Right renal cortex interstitium (tissue), 3 donors: Measurements from ENCODE around the gene TBR1. TPM values are rescaled to one million over a fixed set of nuclear protein-coding genes. Genes with fewer than 3 reads are reported as not detected.

Source experiments
- DNase-seq, 3 donors: peaks; one replicate each; pipeline ENCODE4 v3.0.0-alpha.2; 2013; ENCODE audit warnings: low read depth in 3 of 3, low spot score in 2 of 3
- polyA plus RNA-seq, 3 donors: library from polyadenylated mRNA; unstranded; fragments of 120-200 nt; gene quantifications; one replicate each; pipeline ENCODE4 v1.2.1, GENCODE V29; 2013; ENCODE audit not compliant: insufficient read length in 3 of 3

Gene TBR1
- polyA plus RNA-seq, 3 donors, result 0.04 TPM; not detected in 2

DNA sequence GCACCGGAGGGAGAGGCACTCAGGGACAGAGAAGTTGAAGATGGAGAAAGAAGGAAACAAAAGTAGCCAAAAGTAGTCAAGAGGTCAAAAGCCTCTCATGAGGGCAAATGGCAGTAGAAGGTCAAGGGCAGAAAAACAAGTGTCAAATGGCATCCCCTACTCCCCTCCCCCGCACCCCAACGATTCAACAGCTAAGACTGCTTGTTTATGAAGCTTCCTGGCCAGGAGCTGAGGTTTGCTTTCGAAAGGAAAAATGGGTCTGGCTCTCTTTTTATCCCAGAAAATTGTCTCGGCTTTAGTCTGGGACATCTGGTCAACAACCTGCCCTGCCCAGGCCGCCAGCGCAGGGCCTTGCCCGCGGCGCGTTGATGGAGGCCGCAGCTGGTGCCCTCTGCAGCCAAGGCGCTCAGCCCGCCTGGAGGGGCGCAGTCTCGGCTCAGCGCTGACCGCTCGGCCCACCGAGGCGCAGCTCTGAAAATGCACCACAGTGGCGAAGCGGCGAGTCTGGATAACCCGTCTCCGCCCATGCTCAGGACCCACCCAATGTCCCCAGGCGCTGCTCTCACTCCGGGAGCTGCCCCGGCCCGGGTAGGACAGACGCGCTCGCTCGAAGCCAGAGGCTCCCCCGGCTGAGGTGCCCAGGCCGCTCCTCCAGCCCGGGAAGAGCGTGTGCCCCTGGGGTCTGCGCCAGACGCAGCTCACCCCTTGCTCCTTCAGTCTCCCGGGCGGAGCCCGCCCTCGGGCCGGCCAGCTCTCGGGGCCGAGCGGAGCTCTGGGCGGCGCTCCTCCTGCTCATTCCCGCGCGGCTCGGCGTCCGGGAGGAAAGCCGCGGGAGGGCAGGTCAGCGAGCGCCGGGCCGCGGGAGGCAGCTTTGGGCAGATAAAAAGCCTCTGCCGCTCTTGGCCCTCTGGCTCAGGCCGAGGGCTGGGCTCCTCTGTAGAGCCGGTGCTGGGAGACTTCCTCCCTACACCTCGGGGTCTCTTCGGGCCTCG, 1.8 kb upstream of the TBR1 start:
- no peak for DNase-seq

DNA sequence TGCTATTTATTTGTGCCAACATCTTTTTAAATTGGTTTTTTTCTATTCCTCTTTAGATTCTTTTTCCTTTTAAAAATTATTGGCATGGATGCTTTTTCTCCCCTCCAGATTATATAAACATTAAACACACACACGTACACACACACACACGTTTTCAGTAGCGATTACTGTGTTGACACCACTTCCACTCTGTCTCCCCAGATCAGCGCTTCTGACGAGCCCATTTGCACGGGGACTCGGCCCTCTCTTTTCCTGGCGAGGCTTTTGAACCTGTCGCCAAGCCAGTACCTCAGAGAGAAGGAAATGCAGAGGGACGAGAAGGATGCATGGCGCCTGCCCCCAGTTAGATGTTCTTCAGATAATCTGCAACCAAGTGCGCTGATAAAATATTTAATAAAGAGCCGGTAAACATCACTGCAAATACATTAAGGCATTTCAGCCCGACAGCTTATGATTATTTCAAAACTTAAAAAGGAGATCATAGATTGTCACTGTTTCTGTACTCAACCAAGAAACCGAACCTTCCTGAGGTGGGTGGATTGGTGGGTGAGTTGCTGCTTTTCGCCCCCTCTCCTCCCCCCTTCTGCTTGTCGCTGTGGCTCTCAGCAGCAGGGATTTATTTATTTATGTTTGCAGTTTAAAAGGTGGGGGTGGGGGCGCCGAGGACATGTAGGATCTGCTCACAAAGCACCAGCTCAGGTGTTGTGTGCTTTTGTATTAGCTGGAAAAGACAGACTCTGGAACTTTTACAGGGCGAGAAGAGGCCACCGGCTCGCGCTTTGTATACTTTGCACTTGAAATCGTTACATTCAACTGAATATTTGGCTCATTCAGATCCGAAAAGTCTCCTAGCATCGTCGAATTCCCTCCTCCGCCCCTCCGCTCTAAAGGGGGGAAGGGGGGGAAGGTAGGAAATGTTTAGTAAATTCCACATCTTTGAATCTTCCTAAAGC, 787 bp upstream of the TBR1 start:
- no peak for DNase-seq

DNA sequence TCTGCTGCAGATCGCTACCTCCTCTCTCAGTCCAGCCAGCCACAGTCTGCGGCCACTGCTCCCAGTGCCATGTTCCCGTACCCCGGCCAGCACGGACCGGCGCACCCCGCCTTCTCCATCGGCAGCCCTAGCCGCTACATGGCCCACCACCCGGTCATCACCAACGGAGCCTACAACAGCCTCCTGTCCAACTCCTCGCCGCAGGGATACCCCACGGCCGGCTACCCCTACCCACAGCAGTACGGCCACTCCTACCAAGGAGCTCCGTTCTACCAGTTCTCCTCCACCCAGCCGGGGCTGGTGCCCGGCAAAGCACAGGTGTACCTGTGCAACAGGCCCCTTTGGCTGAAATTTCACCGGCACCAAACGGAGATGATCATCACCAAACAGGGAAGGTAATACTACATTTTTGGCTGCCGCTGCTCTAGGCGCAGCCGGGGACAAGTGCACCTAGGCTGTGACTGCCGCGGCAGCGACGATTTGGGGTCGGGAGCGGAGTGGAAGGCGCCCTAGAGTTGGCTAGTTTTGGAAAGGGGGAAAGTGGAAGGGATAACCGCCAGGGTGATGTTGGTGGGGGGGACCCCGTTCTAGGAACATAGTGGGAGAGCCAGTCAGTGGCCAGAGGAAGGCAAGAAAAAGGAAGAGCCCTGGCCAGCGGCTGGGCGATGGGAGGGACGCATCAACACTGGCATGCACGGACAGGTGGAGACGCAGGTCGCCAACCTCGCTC, 776 bp downstream of the TBR1 start:
- no peak for DNase-seq

DNA sequence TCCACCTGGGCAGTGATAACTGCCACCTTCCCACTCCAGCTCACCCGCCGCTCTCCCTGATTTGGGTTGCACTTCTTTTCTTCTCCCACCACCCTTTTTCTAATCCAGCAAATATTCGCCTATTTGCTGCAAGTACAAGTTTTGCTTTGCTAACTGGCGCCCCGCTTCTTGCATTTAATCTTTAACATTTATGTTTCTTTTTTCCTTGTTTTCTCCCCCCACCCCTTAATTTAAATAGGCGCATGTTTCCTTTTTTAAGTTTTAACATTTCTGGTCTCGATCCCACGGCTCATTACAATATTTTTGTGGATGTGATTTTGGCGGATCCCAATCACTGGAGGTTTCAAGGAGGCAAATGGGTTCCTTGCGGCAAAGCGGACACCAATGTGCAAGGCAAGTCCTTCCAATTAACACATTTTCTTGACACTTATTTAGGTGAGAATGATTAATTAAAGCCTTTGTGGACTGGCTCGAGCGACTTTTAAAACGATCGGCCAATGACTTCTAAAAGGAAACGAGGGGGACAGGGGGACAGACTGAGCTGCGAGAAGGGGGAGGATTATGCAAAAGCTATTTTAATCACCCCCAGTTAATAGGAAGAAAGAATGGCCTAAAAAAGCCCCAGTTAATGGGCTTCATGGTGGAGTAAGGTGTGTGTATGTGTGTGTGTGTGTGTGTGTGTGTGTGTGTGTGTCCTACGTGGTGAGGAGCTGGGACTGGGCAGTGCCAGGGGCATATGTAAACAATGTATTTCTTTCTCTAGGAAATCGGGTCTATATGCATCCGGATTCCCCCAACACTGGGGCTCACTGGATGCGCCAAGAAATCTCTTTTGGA, 1.6 kb downstream of the TBR1 start:
- DNase-seq, result no peak

DNA sequence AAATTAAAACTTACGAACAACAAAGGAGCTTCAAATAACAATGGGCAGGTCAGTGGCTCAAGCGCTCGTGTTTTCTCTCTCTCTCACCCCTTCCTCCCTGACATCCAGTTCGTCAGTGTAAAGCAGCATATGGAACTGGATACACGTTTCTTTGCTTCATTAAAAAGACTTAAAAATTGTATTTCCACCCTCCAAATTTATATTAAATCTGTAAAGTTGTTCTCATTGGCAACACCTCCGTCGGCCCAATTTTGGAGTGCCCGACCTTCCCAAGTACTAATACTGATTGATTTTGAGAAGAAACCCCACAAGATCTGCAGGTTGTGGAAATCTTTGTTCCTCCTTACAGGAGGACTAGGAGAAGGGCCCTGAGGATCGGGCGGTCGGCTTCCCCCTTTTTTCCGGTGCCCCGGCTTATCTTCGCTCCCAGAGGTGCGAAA, 2.2 kb downstream of the TBR1 start:
- DNase-seq, result no peak

DNA sequence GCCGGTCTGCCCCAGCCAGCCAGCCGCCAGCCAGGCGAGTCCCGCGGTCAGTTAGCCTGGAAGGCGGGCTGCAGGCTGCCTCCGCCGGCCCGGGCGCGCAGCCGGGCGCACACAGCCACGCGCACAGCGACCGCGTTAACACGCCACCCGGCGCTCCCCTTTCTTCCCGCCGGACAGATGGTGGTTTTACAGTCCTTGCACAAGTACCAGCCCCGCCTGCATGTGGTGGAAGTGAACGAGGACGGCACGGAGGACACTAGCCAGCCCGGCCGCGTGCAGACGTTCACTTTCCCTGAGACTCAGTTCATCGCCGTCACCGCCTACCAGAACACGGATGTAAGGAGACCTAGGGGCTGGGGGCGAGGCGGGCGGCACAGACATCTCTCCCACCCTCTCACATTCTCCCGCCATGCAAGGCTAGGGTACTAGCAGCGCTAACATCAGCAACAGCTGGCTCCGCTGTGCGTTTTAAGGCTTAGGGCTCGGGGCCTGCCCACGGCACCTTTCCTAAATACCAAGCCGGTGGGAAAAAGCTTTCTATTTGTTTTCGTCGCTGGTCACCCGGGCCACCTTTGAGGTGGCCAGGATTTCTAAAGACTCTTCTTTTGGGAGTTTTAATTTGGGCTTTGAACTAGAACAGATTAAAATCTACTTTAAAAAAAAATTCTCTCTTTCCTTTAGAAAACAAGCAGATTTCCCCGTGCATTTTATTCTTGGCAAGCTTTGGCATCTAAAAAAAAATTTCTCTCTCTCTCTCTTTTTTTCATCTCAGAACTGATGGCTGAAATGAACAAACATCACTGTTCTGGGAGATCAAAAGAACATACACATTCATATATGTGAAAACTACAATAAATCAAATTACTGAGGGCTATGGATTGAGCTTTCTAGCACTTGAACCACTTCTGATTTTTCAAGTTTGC, 2.9 kb downstream of the TBR1 start:
- no peak for DNase-seq

DNA sequence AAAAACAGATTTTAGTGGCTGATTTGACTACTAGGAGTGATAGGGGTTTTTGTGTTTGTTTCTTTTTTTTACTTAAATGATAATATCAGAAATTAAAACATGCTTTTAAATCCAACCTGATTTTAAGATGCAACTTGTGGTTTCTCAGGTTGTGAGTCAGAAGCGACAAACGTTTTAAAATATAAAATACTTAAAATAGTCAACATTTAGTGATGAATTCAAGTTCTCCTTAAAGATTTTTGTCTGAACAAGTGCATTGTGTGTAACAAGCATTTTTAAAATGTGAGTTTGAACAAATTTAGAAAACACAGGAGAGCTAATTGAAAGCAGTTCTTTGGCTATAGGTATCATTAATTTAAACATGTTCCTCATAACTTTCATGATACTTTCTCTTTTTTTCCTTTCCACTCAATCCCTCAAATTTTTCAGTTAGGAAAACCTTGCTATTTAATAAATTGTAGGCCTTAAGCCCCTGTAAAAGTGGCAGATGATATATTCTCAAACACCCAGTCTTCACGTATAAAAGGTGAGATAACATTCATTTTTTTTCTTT, 3.6 kb downstream of the TBR1 start:
- DNase-seq, result no peak

DNA sequence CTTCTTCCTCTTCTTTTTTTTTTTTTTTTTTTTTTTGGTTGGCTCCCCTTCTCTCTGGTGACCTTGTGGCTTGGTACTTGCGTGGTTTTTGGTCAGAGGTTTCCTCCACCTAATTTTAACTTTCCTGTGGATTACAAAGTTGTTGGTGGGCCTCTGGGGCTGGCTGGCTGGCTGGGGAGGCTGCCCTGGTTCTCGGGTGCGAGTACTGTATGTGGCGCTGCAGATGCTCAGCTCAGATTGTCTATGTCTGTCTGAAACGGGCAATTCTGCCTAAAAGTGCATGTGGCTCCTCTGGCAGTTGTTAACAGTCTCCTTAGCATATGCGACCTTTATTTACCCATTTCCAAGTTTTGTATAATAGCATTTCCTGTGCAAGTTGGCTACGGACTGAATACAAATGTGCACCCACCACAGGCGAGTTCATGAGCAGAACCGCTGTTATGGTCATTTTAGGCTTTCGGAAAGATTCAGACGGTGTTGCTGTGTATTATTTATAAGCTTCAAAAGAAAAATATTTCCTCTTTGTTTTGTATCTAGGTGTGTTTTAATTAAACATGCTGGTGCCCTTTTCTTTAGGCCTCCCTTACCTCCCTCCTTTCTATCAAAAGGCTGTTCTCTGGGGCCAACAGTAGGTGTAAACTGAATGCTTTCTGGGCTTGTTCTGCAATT, 4.4 kb downstream of the TBR1 start:
- no peak for DNase-seq

DNA sequence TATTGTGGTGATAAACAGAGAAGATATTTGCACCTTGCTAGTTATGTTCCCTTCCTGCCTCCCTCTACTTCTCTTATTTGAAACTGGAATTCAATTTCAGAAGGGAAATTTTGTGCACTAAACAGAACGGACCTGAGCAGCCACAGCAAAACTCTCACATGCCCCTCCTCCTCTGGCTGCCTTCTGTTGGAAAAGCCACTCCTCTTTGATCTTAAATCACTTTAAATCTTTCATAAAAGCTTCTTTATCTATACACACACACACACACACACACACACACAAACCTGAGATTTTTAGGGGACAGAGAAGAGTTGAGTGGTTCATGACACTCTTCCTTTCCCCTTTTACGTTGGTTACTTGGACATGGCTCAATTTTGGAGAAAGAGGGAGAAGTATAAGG, 5.6 kb downstream of the TBR1 start:
- DNase-seq, result no peak

DNA sequence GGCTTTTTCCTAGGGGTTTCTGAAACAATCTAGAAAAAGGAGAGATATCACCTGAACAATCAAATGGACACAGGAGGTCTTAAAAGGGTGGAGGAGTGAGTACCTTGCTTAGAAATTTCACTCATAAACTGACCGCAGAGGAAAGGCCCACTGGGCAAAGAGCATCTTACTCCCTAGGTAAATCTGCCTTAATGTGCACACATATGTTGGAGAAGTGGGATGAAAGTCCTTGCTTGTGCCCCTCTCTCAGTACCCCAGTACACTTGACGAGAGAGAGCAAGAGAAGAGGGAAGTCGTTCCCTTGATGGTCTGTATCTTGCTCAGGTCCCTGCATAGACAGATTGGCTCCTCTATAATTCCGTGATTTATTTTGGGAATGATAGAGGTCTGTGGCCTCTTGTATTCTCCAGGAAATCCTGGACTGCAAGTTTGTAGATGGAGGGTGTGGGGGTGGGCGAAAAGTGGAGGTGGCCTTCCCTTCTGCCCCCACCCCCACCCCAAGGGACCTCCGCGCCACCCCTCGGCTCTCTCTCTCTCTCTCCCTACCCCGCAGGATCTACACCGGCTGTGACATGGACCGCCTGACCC, 6.8 kb downstream of the TBR1 start:
- DNase-seq, result no peak

DNA sequence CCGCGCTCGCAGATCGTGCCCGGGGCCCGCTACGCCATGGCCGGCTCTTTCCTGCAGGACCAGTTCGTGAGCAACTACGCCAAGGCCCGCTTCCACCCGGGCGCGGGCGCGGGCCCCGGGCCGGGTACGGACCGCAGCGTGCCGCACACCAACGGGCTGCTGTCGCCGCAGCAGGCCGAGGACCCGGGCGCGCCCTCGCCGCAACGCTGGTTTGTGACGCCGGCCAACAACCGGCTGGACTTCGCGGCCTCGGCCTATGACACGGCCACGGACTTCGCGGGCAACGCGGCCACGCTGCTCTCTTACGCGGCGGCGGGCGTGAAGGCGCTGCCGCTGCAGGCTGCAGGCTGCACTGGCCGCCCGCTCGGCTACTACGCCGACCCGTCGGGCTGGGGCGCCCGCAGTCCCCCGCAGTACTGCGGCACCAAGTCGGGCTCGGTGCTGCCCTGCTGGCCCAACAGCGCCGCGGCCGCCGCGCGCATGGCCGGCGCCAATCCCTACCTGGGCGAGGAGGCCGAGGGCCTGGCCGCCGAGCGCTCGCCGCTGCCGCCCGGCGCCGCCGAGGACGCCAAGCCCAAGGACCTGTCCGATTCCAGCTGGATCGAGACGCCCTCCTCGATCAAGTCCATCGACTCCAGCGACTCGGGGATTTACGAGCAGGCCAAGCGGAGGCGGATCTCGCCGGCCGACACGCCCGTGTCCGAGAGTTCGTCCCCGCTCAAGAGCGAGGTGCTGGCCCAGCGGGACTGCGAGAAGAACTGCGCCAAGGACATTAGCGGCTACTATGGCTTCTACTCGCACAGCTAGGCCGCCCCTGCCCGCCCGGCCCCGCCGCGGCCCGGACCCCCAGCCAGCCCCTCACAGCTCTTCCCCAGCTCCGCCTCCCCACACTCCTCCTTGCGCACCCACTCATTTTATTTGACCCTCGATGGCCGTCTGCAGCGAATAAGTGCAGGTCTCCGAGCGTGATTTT, 7.6 kb downstream of the TBR1 start:
- DNase-seq, result no peak

DNA sequence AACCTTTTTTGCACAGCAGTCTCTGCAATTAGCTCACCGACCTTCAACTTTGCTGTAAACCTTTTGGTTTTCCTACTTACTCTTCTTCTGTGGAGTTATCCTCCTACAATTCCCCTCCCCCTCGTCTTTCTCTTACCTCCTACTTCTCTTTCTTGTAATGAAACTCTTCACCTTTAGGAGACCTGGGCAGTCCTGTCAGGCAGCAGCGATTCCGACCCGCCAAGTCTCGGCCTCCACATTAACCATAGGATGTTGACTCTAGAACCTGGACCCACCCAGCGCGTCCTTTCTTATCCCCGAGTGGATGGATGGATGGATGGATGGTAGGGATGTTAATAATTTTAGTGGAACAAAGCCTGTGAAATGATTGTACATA, 8.3 kb downstream of the TBR1 start:
- no peak for DNase-seq

DNA sequence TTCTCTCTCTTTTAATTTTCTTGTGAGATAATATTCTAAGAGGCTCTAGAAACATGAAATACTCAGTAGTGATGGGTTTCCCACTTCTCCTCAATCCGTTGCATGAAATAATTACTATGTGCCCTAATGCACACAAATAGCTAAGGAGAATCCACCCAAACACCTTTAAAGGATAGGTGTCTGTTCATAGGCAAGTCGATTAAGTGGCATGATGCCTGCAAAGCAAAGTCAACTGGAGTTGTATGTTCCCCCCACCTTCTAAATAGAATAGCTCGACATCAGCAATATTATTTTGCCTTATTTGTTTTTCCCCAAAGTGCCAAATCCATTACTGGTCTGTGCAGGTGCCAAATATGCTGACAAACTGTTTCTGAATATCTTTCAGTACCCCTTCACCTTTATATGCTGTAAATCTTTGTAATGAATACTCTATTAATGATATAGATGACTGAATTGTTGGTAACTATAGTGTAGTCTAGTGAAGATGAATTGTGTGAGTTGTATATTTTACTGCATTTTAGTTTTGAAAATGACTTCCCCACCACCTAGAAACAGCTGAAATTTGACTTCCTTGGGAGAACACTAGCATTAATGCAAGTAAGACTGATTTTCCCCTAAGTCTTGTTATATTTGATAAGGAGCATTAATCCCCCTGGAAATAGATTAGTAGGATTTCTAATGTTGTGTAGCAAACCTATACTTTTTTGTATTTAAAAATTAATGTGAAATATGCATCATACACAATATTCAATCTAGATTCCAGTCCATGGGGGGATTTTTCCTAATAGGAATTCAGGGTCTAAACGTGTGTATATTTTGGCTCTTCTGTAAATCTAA, 9.0 kb downstream of the TBR1 start:
- no peak for DNase-seq

DNA sequence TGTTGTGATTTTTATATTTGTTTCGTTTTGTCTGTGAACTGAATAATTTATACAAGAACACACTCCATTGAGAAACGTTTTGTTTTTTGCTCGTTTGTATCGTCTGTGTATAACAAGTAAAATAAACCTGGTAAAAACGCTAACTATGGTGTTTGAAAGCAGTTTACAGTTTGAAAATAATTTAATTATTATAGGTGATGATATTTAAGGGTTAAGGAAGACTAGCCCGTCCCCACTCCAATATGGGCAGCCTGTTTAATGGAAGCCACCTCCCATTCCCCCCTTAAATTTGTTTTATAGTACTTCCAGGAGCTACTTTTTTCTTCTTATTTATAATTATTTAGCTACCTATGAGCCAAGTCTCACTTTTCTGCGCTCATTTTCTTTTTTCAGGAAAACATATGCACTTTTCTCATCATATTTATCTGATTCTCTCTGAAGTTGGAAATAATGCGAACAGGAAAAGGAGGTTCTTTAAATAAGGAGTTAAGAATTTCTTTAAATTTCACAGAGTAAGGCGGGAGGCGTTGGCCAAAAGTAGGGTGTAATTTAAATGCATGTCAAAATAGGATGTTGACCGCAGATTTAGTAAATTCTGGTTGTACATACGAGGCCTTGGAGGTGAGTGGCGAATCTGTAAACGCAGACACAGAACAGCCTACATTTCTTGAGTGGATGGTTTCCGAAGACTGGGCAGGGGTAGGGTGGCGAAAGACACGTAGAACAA, 9.8 kb downstream of the TBR1 start:
- DNase-seq, result no peak

DNA sequence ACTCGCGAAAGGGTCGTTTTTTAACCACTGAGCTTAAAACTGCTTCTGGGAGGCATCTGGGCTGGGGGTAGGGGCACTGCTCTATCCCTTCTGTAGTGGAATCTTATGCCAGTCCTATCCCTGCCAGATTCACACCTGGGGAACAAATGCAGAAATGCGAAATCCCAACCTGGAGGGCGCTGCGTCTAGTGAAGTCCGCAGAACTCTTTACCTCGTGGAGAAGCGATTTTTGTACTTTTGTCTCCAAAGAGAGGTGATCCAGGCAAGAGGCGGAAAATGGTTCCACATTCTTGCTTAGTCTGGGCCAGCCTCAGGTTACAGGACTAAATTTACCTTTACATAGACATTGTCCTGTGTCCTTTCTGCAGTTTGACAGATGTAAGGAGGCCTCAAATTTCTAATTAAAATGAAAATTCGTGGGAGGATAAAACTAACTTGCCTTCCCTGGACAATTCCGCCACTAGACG, 10.4 kb downstream of the TBR1 start:
- no peak for DNase-seq
